SK-N-MC (cell line): ENCODE results near the gene TCF12.

Source experiments
- EZH2 ChIP-seq: fragments of 200-600 bp; sonication (generic); IDR thresholded peaks from one replicate; pipeline ENCODE4 v1.6.1; 2017; ENCODE audit warnings: antibody characterized with exemption
- FOXP2 ChIP-seq: optimal IDR thresholded peaks from 2 replicates; pipeline ENCODE3; 2011; ENCODE audit warnings: mild to moderate bottlenecking, moderate library complexity; ENCODE audit not compliant: insufficient read depth; ENCODE audit errors: extremely low read length, control extremely low read depth
- POLR2AphosphoS5 ChIP-seq: IDR thresholded peaks from 2 replicates; pipeline ENCODE4 v1.6.1; 2012; ENCODE audit warnings: mild to moderate bottlenecking, low read depth, low read length, borderline replicate concordance

GRCh38 chr15:57281321-57281720 is 362.9 kb downstream of the TCF12 start:
- TF ChIP-seq POLR2AphosphoS5 (no peak), EZH2 (no peak), FOXP2 (no peak)
